Lung (tissue), 12 donors: ENCODE results near the gene LRRC8E. TPM values are rescaled to one million over a fixed set of nuclear protein-coding genes. Genes with fewer than 3 reads are reported as not detected.

Experiments
- ATAC-seq: fragments of 200-7000 bp; cut with Tn5 transposase; one replicate; pipeline ENCODE4 v1.9.1; 2020; ENCODE audit warnings: moderate number of reproducible peaks; ENCODE audit not compliant: insufficient read depth, low FRiP score
- DNase-seq, 3 donors: peaks; one replicate each; pipeline ENCODE4 v3.0.0-alpha.2; 2013 to 2017
- H3K27ac ChIP-seq, 2 donors: one replicate each; pipeline ENCODE4 v1.5.1; 2013; ENCODE audit warnings: mild to moderate bottlenecking in 2 of 2, moderate library complexity in 2 of 2, control low read depth in 1 of 2, inconsistent platforms in 1 of 2, low read depth in 1 of 2, low read length in 1 of 2
- H3K27me3 ChIP-seq, 3 donors: one replicate each; pipeline ENCODE4 v1.5.1; 2013; ENCODE audit warnings: low read length in 2 of 3; ENCODE audit not compliant: control insufficient read depth in 3 of 3, insufficient read depth in 3 of 3
- H3K36me3 ChIP-seq, 4 donors: one replicate each; pipeline ENCODE4 v1.5.1; 2013; ENCODE audit warnings: low read length in 4 of 4, mild to moderate bottlenecking in 1 of 4, moderate library complexity in 1 of 4; ENCODE audit not compliant: control insufficient read depth in 4 of 4, insufficient read depth in 4 of 4
- H3K4me1 ChIP-seq, 5 donors: one replicate each; pipeline ENCODE4 v1.5.1; 2013; ENCODE audit warnings: low read length in 5 of 5, mild to moderate bottlenecking in 2 of 5, moderate library complexity in 1 of 5; ENCODE audit not compliant: control insufficient read depth in 5 of 5, insufficient read depth in 5 of 5
- H3K4me3 ChIP-seq: one replicate; pipeline ENCODE4 v1.5.1; 2013; ENCODE audit warnings: mild to moderate bottlenecking, control low read depth, moderate library complexity
- H3K9ac ChIP-seq, 2 donors: one replicate each; pipeline ENCODE4 v1.5.1; 2013; ENCODE audit warnings: low read length in 2 of 2, control low read depth in 1 of 2; ENCODE audit not compliant: insufficient read depth in 1 of 2
- H3K9me3 ChIP-seq, 4 donors: one replicate each; pipeline ENCODE4 v1.5.1; 2013; ENCODE audit warnings: low read length in 3 of 4, mild to moderate bottlenecking in 1 of 4, moderate library complexity in 1 of 4; ENCODE audit not compliant: control insufficient read depth in 4 of 4, insufficient read depth in 3 of 4
- WGBS, 2 donors: extraction: QIAGEN DNeasy Blood & Tissue Kit; methylation state at CpG; one replicate each; pipeline ENCODE4 v1.1.7; 2013; 5-methylcytosine and 5-hydroxymethylcytosine counted together
- polyA plus RNA-seq, 2 donors: library from polyadenylated mRNA; stranded (reverse); fragments of 200-250 nt; gene quantifications; one replicate each; pipeline ENCODE4 v1.2.1, GENCODE V29; 2013
- total RNA-seq, 2 donors: library from RNA; depleted of rRNA in 1 of 2; stranded (reverse); fragments of >200 nt in 1 of 2; gene quantifications; one replicate each; pipeline ENCODE4 v1.2.1, GENCODE V29; 2014 to 2021
- TF ChIP-seq, protein P1 (sequence below): IDR thresholded peaks from 2 replicates; pipeline ENCODE4 v1.5.1; 2012; ENCODE audit warnings: mild to moderate bottlenecking; ENCODE audit errors: control extremely low read depth, extremely low read depth
- donor health status: control.
- donor health status: control.
- donor health status: Bipolar disorder and iron deficiency.
- donor health status: healthy.
- donor health status: DM: yes; HTN: yes; CAD: no.

The LRRC8E gene
- total and polyA plus RNA-seq, 4 donors, result 3.7 to 8.6 (median 5.3) TPM

DNA sequence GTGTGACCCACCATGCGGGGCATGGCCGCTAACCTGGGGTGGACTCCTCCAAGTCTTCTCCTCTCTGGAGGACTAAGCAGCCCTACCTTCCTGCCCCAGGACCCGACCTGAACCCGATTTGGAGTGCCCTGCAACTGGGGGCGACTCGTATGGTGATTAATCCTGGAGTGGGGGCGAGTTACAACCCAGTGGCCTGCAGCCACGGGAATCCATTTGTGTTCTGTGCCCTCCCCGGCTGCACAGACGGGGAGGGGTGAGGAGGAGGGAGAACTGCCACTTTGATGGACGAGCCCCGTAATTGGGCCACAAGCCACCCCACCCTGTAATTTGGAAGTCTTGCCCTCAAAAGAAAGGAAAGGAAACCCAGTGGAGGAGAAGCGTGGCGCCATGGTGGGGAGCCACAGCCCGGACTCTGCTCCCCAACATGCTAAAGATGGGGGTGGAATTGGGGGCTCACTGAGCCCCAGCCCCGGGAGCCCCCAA is 32.2 kb upstream of the LRRC8E start:
- 91 to 92% methylated on average over 16 of the region's 16 CpGs for WGBS, 2 donors
- Histone ChIP-seq H3K9ac (no peak overlapping the region), H3K4me1 (peaks cover 0 to 10% (median 2%) of the 10 kb centered on the region in 5 donors), H3K36me3 (peaks cover 0 to 7% (median 2%) of the 10 kb centered on the region in 4 donors), H3K9me3 (no peaks in the 10 kb centered on the region), H3K27ac (no peak overlapping the region), H3K27me3 (no peaks in the 10 kb centered on the region), H3K4me3 (no peak overlapping the region)
- no peak for ATAC-seq
- DNase-seq, result no peak
- TF ChIP-seq, protein P1, sequence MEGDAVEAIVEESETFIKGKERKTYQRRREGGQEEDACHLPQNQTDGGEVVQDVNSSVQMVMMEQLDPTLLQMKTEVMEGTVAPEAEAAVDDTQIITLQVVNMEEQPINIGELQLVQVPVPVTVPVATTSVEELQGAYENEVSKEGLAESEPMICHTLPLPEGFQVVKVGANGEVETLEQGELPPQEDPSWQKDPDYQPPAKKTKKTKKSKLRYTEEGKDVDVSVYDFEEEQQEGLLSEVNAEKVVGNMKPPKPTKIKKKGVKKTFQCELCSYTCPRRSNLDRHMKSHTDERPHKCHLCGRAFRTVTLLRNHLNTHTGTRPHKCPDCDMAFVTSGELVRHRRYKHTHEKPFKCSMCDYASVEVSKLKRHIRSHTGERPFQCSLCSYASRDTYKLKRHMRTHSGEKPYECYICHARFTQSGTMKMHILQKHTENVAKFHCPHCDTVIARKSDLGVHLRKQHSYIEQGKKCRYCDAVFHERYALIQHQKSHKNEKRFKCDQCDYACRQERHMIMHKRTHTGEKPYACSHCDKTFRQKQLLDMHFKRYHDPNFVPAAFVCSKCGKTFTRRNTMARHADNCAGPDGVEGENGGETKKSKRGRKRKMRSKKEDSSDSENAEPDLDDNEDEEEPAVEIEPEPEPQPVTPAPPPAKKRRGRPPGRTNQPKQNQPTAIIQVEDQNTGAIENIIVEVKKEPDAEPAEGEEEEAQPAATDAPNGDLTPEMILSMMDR, result no peak

DNA sequence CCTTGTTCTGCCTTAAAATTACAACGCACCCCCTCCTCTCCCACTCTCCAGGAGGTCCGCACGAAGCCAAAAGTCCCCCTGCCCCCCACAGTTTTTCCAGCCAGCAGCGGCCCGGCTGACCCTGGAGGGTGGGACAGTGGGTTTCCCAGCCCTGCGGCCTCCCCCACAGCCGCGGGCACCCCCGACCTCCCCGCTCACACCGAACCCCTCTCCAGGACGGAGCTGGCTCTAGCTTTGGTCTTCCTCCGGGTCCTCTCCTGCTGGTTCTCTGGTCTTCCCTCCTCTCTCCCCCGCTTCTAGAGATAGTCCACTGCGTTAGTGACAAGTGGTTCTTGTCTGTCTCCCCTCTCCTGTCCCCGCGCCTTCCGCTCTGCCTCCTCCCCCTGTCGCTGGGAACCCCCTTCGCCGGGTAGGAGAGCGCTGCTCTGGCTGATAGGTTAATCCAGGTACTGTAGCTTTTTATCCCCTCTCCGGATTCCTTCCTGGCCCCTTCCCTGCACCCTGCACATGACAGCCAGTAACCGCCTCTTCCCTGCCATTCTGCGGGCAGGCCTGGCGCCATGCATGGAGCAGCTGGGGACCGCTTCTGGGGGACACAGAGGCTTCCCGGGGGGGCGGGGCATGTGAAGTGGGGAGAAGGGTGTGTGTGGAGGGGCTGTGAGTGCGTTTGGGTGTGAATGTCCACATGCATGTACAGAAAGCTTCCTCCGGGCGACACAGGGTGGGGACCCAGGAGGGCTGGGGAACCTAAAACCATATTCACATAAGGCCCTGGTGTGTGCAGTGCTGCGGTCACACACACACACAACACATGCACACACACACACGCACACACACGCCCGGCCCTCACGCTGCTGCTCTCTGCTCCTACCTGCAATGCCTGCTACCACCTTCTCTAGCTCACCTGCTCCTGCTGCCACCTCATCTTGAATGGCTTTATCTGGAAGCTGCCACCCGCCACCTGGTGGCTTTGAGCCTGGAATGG is 31.3 kb upstream of the LRRC8E start:
- 88% methylated on average over 38 of the region's 38 CpGs for WGBS, 2 donors
- peaks cover 0 to 3% (median 0%) of the 10 kb centered on the region in 3 donors for H3K27me3 ChIP-seq
- ATAC-seq (no peak), DNase-seq (no peak)
- no peaks in the 10 kb centered on the region for H3K9me3 ChIP-seq
- H3K36me3 ChIP-seq, result peaks cover 0 to 7% (median 2%) of the 10 kb centered on the region in 4 donors
- TF ChIP-seq, protein P1, result no peak
- H3K4me3 ChIP-seq, result no peak overlapping the region
- H3K4me1 ChIP-seq, result peaks cover 0 to 15% (median 3%) of the 10 kb centered on the region in 5 donors
- no peak overlapping the region for H3K9ac ChIP-seq
- H3K27ac ChIP-seq, result no peak overlapping the region

DNA sequence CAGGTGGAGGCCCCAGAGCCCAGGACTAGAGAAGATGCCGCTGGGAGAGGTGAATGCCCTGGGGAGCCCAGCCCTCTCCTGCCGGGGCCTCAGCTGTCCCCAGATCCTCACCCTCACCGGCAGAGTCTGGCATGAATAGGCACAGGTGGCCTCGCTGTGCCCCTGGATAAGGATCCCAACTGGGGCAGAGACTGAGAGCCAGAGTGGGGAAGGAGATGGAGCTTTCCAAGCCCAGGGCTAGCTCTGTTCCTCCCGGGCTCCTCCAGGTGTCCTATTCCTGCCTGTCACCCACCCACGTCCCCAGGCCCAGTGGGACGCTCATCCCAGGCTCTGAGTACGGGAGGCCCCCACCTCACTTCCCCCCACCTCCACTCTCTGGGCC is 30.6 kb upstream of the LRRC8E start:
- Histone ChIP-seq H3K27ac (no peak overlapping the region), H3K9me3 (no peaks in the 10 kb centered on the region), H3K9ac (no peak overlapping the region), H3K4me1 (peaks cover 0 to 15% (median 3%) of the 10 kb centered on the region in 5 donors), H3K36me3 (peaks cover 0 to 5% (median 2%) of the 10 kb centered on the region in 4 donors), H3K27me3 (peaks cover 0 to 3% (median 0%) of the 10 kb centered on the region in 3 donors), H3K4me3 (no peak overlapping the region)
- TF ChIP-seq, protein P1, result no peak
- no peak for DNase-seq
- no peak for ATAC-seq
- WGBS, 2 donors, result 84 to 88% methylated on average over 8 of the region's 8 CpGs
